AG04450 (cell line): ENCODE data around the gene TULP4. TPM values are rescaled to one million over a fixed set of nuclear protein-coding genes. Genes with fewer than 3 reads are reported as not detected.

Experiments used
- CTCF ChIA-PET: fragments of 300-600, 350-600 bp; formaldehyde crosslinking; extraction: SDS; loops from one replicate; lab custom pipeline; 2022; ENCODE audit warnings: antibody characterized with exemption, inconsistent platforms; lab: Charles Lee
- POLR2A ChIA-PET: fragments of 350-600 bp; formaldehyde crosslinking; extraction: SDS; loops from one replicate; lab custom pipeline; 2021; ENCODE audit warnings: antibody characterized with exemption, inconsistent platforms; lab: Yijun Ruan, JAX
- DNase-seq: peaks from one replicate; pipeline ENCODE4 v3.0.0-alpha.2; 2011; ENCODE audit warnings: low read depth, low spot score
- H3K27ac ChIP-seq: one replicate; pipeline ENCODE4 v1.5.1; 2012; ENCODE audit warnings: low read depth, low read length, control low read depth
- H3K27me3 ChIP-seq: one replicate; pipeline ENCODE4 v1.6.0; 2012; ENCODE audit warnings: low read length; ENCODE audit not compliant: control insufficient read depth, insufficient read depth
- H3K4me3 ChIP-seq: 2 replicates; pipeline ENCODE4 v1.5.1; 2011; ENCODE audit warnings: mild to moderate bottlenecking, low read depth, low read length, control low read depth
- H3K9me3 ChIP-seq: 2 replicates; pipeline ENCODE4 v1.5.1; 2012; ENCODE audit warnings: low read length; ENCODE audit not compliant: control insufficient read depth, insufficient read depth
- polyA plus RNA-seq: library from polyadenylated mRNA; depleted of rRNA; stranded (reverse); fragments of >200 nt; gene quantifications from 2 replicates; pipeline ENCODE4 v1.2.3, GENCODE V29; 2011
- TF ChIP-seq, protein P1 (sequence below): IDR thresholded peaks from 2 replicates; pipeline ENCODE4 v1.5.1; 2011; ENCODE audit warnings: low read depth, low read length, control low read depth, inconsistent platforms

TULP4 gene
- polyA plus RNA-seq, 1 experiment, result 15.9 TPM

- H3K27ac ChIP-seq, result no peak overlapping the region
- ChIA-PET POLR2A (no interaction called here), CTCF (interaction anchor here (0.8 kb wide), 1 partner anchor 26 kb away, joined by 3 read pairs; no protein-coding TSS in a partner anchor)
- H3K9me3 ChIP-seq, result no peaks in the 10 kb centered on the region
- TF ChIP-seq, protein P1, sequence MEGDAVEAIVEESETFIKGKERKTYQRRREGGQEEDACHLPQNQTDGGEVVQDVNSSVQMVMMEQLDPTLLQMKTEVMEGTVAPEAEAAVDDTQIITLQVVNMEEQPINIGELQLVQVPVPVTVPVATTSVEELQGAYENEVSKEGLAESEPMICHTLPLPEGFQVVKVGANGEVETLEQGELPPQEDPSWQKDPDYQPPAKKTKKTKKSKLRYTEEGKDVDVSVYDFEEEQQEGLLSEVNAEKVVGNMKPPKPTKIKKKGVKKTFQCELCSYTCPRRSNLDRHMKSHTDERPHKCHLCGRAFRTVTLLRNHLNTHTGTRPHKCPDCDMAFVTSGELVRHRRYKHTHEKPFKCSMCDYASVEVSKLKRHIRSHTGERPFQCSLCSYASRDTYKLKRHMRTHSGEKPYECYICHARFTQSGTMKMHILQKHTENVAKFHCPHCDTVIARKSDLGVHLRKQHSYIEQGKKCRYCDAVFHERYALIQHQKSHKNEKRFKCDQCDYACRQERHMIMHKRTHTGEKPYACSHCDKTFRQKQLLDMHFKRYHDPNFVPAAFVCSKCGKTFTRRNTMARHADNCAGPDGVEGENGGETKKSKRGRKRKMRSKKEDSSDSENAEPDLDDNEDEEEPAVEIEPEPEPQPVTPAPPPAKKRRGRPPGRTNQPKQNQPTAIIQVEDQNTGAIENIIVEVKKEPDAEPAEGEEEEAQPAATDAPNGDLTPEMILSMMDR, result no peak
- DNase-seq, result no peak
- no peak overlapping the region for H3K4me3 ChIP-seq
- H3K27me3 ChIP-seq, result no peaks in the 10 kb centered on the region
Observed at GRCh38 chr6:158492881-158493280, 180.6 kb downstream of the TULP4 start.

DNA sequence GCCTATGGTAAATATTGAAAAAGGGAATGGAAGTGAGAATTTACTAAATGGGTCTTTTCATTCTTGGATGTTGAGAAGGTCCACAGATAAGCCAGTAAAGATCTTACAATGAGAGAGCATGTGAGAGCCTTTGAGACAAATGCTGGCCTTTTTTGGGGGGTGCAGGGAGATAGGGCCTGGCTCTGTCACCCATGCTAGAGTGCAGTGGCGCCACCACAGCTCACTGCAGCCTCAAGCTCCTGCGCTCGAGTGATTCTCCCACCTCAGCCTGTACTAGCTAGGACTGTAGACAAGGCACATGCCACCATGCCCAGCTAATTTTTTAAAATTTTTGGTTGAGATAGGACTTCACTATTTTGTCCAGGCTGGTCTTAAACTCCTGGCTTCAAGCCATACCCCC is 184.4 kb downstream of the TULP4 start:
- H3K27me3 ChIP-seq, result no peaks in the 10 kb centered on the region
- no peaks in the 10 kb centered on the region for H3K9me3 ChIP-seq
- TF ChIP-seq, protein P1, result no peak
- ChIA-PET CTCF (interaction anchor here (0.6 to 1.9 kb wide), 2 partner anchors 276 to 336 kb away, joined by 11 to 13 read pairs; no protein-coding TSS in a partner anchor), POLR2A (no interaction called here)
- no peak for DNase-seq
- H3K27ac ChIP-seq, result no peak overlapping the region
- no peak overlapping the region for H3K4me3 ChIP-seq

DNA sequence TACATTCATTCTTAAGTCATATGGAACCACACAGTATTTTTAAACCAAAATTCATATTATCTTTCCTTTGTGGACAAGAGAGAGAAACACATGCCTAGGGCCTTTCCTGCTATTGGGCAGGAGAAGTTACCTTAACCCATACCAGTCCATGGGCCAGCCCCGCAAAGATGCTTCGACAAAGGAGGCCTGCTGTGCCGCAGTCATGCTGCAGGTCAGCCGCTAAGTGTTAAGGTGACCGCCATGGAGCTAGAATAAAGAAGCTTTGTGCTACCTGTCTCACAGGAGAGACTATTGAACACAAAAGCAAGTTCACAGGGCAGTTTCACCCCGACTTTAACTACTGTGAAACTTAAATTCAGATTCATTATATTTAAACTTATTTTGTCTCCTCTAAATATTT is 185.4 kb downstream of the TULP4 start:
- DNase-seq, result no peak
- no peak overlapping the region for H3K4me3 ChIP-seq
- H3K9me3 ChIP-seq, result no peaks in the 10 kb centered on the region; the same call in 1 of the 2 replicates
- H3K27ac ChIP-seq, result no peak overlapping the region
- TF ChIP-seq, protein P1, result no peak
- no peaks in the 10 kb centered on the region for H3K27me3 ChIP-seq
- ChIA-PET POLR2A (no interaction called here), CTCF (interaction anchor here (1.0 kb wide), 1 partner anchor 283 kb away, joined by 3 read pairs; no protein-coding TSS in a partner anchor)

DNA sequence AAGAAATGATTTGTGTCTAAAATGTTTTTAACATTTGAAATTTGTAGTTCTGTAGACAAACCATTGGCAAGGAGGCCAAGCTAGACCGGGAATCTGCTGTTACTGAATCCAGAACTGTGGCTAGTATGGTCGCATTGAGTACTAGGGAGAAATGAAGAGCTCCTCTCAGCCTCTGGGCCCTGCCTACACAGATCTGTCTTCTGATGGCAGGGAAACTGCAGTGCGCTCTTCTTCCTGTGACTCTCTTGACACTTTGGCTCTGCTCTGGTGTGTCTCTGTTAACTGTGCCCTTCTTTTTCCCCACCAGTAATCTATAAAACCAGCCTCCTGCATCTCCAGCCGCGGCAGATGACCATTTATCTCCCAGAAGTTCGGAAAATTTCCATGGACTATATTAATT is 186.1 kb downstream of the TULP4 start:
- no peak for DNase-seq
- TF ChIP-seq, protein P1, result no peak
- no peak overlapping the region for H3K27ac ChIP-seq

DNA sequence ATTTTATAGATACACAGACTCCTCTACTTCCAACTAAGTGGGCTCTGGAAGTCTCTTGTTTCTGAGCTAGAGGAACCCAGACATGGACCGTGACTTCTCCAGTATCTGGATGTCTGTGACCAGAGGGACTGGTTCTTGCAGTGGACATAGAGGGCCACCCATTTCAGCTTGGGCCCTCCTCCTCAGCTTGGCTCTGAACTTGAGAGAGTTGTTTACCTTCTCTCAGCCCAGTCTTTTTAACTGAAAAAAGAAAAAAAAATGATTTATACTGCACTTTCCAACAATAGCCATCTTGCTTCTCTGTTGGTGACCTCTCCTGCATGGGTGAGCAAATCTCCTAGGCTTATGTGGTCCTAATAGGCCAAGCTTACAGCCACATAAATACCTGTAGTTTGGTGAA is 187.3 kb downstream of the TULP4 start:
- H3K27ac ChIP-seq, result no peak overlapping the region
- ChIA-PET CTCF (interaction anchor here (1.5 to 1.6 kb wide), 2 partner anchors 19 to 278 kb away, joined by 3 to 6 read pairs; no protein-coding TSS in a partner anchor), POLR2A (no interaction called here)
- no peak for DNase-seq
- H3K4me3 ChIP-seq, result no peak overlapping the region
- H3K9me3 ChIP-seq, result no peaks in the 10 kb centered on the region; the same call in 1 of the 2 replicates
- TF ChIP-seq, protein P1, result no peak
- H3K27me3 ChIP-seq, result no peaks in the 10 kb centered on the region

More for the DNA sequence above, 186.1 kb downstream of the TULP4 start:
- Histone ChIP-seq H3K27me3 (no peaks in the 10 kb centered on the region), H3K4me3 (no peak overlapping the region), H3K9me3 (no peaks in the 10 kb centered on the region; the same call in 1 of the 2 replicates)
- POLR2A ChIA-PET, result no interaction called here
- CTCF ChIA-PET, result interaction anchor here (1.0 to 1.6 kb wide), 2 partner anchors 277 to 284 kb away, joined by 3 to 6 read pairs; no protein-coding TSS in a partner anchor
